HAP-1 (cell line): ENCODE measurements around the gene PDE7B.

Source experiments
- DNase-seq, 2 experiments: peaks; one replicate each; pipeline ENCODE4 v3.0.0-alpha.2; 2016 to 2020; ENCODE audit warnings: low spot score in 2 of 2
- H3K27me3 ChIP-seq: fragments of 250-450 bp; sonication (Bioruptor Pico); 2 replicates; pipeline ENCODE4 v1.5.1; 2020; ENCODE audit warnings: low read depth, mild to moderate bottlenecking, moderate library complexity
- H3K36me3 ChIP-seq: fragments of 250-450 bp; sonication (Bioruptor Pico); replicated peaks from 2 replicates; pipeline ENCODE4 v1.5.1; 2020; ENCODE audit warnings: mild to moderate bottlenecking
- H3K4me1 ChIP-seq: fragments of 250-450 bp; sonication (Bioruptor Pico); 2 replicates; pipeline ENCODE4 v1.5.1; 2020; ENCODE audit warnings: mild to moderate bottlenecking
- H3K4me3 ChIP-seq: fragments of 250-450 bp; sonication (Bioruptor Pico); 2 replicates; pipeline ENCODE4 v1.5.1; 2020; ENCODE audit warnings: mild to moderate bottlenecking, moderate library complexity
- H3K9me3 ChIP-seq: fragments of 250-450 bp; sonication (Bioruptor Pico); 2 replicates; pipeline ENCODE4 v1.5.1; 2020; ENCODE audit warnings: mild to moderate bottlenecking, moderate library complexity
- in situ Hi-C: fragments of 300-500 bp; cut with MboI; formaldehyde crosslinking; loops from 3 replicates; pipeline ENCODE4 v1.14.3; 2020; ENCODE audit warnings: low sequenced_read_pairs, inconsistent platforms, mixed read lengths

The PDE7B gene

DNA sequence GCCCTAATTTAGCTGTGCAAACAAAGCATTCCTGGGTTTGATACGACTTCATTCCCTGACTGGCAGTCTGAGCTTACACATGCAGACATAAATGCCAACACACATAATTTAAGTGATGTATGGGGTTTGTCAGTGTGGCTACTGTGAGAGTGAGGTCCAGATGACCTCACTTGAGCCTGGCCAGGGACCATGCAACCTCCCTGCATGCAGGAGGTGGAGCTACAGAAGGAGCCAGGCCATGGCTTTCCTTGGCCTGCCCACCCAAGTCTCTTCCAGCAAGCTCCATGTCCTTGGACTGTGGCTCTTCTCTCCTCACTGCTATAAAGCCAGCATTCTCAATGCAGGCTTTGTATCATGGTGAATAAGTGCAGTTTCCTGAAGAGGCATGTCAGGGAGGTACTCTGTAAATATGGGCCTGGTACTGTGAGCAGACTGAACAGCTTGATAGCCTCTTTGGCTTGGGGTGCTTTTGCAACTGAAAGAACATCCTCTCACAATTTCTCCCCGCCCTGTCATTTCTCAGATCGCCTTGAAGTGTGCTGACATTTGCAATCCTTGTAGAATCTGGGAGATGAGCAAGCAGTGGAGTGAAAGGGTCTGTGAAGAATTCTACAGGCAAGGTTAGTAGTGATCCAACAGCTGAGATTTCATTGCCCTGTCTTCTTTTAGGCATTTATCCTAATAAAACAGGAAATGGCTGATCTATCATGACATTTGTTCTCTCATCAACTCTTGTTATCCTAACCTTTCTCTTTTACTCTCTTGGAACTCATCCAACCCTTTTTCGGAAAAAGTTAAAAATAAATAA lies 329.4 kb downstream of the PDE7B start:
- no peaks in the 10 kb centered on the region for H3K4me1 ChIP-seq
- H3K36me3 ChIP-seq, result no peaks in the 10 kb centered on the region
- in situ Hi-C loops, result no loop called here
- no peak for DNase-seq
- H3K9me3 ChIP-seq, result no peaks in the 10 kb centered on the region
- H3K4me3 ChIP-seq, result no peak overlapping the region
- H3K27me3 ChIP-seq, result peaks cover 3% of the 10 kb centered on the region

DNA sequence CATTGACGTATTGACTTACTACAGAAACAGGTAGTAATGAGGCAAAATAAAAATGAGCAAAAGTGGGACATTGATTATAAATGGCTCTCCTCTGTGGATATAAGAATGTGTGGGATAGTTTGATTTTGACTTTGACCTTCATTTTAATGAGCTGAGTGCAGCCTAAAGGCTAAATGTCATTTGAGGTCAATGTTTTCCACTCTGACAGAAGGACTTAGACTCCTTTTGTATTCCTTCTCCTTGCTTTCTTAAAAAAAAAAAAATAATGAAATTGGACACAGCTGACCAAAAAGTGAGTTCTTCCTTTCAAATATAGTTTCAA lies 330.0 kb downstream of the PDE7B start:
- in situ Hi-C loops, result no loop called here
- Histone ChIP-seq H3K36me3 (no peaks in the 10 kb centered on the region), H3K27me3 (0 out of 2 replicates have a peak, but pooled peaks cover 3% of the 10 kb centered on the region), H3K9me3 (no peaks in the 10 kb centered on the region), H3K4me1 (no peaks in the 10 kb centered on the region), H3K4me3 (no peak overlapping the region)
- DNase-seq, result no peak

DNA sequence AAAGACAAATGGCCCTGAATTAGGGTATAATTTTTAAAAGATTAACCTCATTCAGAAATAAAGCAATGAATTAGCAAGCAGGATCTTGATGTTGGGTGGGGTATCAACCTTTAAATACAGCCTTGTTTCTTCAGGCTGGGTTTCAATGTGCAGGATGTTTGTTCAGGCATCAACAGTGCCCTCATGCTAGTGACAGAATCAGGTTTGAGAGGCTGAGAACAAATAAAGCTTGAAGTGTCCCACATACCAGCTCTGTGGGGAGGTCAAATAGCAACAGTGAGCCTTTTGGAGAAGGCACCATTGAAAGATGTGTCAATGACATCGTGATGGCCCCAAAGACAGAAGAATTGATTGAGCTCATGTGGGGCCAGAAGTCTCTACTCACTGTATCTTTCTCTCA lies 330.4 kb downstream of the PDE7B start:
- in situ Hi-C loops, result no loop called here
- Histone ChIP-seq H3K4me1 (no peaks in the 10 kb centered on the region), H3K9me3 (no peaks in the 10 kb centered on the region), H3K36me3 (no peaks in the 10 kb centered on the region), H3K4me3 (no peak overlapping the region), H3K27me3 (0 out of 2 replicates have a peak, but pooled peaks cover 3% of the 10 kb centered on the region)
- no peak for DNase-seq

DNA sequence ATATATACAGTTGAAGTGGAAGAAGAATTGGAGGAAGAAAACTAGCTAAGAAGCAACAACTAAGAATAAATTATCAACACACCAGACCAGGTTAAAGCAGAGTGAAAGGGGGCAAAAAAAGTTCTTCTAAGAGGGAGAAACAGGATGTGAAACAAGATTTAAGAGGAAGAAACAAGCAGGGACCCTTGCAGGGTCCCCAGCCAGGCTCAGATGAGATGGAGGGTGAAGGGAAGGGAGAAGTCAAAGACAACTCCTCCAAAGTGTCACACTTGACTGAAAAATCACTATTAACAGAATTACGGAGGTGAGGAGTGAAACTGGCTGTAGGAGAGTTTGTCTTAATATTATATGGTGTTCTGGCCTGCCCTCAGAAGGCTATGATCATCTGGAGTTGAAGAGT lies 333.2 kb downstream of the PDE7B start:
- in situ Hi-C loops, result no loop called here
- Histone ChIP-seq H3K27me3 (peaks cover 2% of the 10 kb centered on the region; the same call in 1 of the 2 replicates), H3K9me3 (no peaks in the 10 kb centered on the region), H3K4me3 (no peak overlapping the region), H3K36me3 (no peaks in the 10 kb centered on the region), H3K4me1 (no peaks in the 10 kb centered on the region)
- DNase-seq, result no peak

GRCh38 chr6:136186363-136186762 lies 334.9 kb downstream of the PDE7B start:
- DNase-seq, result no peak
- H3K4me3 ChIP-seq, result no peak overlapping the region
- H3K9me3 ChIP-seq, result no peaks in the 10 kb centered on the region
- no peaks in the 10 kb centered on the region for H3K4me1 ChIP-seq
- in situ Hi-C loops, result no loop called here
- H3K36me3 ChIP-seq, result no peaks in the 10 kb centered on the region
- H3K27me3 ChIP-seq, result peaks cover 2% of the 10 kb centered on the region; the same call in 1 of the 2 replicates

DNA sequence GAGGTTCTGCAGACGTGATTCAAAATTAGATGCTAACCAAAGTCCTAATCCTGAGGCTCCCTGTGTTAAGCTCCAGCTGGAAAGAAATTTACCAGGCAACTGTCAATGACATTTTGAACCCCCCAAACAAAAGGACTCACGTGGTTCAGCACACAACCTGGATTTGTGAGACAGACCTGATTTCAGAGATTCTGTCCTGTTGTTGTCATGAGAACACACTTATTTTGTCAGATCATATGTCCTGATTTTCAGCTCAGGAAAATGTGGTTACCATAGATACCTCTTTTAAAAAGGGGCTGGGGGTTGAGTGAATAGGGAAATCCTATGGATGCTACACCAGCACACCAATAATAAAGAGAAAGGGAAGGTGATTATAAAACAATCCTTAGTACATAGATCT lies 337.0 kb downstream of the PDE7B start:
- DNase-seq, result no peak
- H3K27me3 ChIP-seq, result peaks cover 3% of the 10 kb centered on the region
- H3K36me3 ChIP-seq, result no peaks in the 10 kb centered on the region
- no peak overlapping the region for H3K4me3 ChIP-seq
- H3K4me1 ChIP-seq, result no peaks in the 10 kb centered on the region
- in situ Hi-C loops, result no loop called here
- H3K9me3 ChIP-seq, result no peaks in the 10 kb centered on the region

- in situ Hi-C loops, result no loop called here
- peaks cover 6% of the 10 kb centered on the region for H3K27me3 ChIP-seq
- DNase-seq, result no peak
- H3K4me1 ChIP-seq, result no peaks in the 10 kb centered on the region
- H3K4me3 ChIP-seq, result no peak overlapping the region
- H3K36me3 ChIP-seq, result no peaks in the 10 kb centered on the region
- H3K9me3 ChIP-seq, result no peaks in the 10 kb centered on the region
Observed at GRCh38 chr6:136189104-136189503, 337.6 kb downstream of the PDE7B start.

DNA sequence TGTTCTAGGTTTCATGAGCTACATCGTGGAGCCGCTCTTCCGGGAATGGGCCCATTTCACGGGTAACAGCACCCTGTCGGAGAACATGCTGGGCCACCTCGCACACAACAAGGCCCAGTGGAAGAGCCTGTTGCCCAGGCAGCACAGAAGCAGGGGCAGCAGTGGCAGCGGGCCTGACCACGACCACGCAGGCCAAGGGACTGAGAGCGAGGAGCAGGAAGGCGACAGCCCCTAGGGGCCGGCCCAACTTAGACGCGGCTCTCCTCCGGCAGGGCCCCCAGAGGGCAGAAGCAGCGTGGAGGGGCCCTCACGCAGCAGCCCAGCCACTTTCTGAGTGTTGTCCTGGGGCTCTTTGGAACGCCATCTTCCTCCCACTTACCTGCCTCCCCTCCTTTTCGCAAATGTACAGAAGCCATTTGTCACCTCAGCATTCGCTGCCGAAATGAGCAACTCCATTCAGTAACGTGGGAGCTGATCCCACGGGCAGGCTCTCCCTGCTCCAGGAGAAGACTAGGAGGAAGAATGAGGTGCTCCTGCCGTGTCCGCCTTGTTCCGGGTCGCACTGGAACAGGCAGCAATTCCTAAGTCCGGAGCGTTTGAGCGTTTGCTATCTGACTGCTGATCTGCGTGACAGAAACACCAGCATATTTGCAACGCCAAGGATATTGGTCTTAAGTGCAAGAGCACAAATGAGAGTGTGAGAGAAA lies 340.3 kb downstream of the PDE7B start:
- no peaks in the 10 kb centered on the region for H3K36me3 ChIP-seq
- no peak for DNase-seq
- no peaks in the 10 kb centered on the region for H3K4me1 ChIP-seq
- in situ Hi-C loops, result no loop called here
- no peak overlapping the region for H3K4me3 ChIP-seq
- H3K9me3 ChIP-seq, result no peaks in the 10 kb centered on the region
- H3K27me3 ChIP-seq, result peaks cover 6% of the 10 kb centered on the region

DNA sequence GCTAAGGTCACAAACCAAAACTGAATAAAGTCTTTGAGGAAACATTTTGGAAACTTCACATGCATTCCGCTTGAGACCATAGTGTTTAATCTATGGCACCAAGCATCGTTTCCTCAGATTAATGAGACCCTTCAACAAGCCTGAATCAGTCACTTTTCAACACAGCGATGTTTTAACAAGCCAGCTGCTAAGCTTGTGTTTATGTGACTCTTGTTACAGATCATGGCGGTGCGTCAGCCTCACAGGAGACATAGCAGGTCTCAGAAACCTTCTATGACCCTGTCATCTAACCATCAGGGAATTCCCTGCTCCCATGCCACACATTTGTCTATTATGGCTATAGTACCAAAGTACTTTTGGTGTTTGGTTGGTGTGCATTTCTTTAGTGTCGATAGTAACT lies 341.4 kb downstream of the PDE7B start:
- in situ Hi-C loops, result no loop called here
- Histone ChIP-seq H3K27me3 (peaks cover 6% of the 10 kb centered on the region), H3K36me3 (no peaks in the 10 kb centered on the region), H3K4me3 (no peak overlapping the region), H3K4me1 (no peaks in the 10 kb centered on the region), H3K9me3 (no peaks in the 10 kb centered on the region)
- no peak for DNase-seq

DNA sequence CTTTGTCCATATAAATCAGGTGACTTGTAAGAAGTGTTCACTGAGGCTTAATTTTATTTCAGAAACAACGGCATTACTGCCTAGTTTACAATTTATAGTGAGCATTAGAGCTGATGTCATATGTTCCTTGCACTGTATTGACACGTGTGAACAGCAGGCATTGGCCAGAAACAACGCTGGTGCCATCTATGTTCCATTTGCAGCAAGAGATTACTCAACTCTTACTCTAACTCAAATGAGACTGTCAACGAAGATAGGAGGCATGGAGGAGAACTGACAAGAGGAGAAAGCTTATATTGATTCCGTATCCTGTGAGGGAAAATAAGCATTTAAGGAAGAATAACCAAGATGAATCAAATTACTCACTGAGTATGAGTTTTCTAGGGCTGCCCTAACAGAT lies 350.2 kb downstream of the PDE7B start:
- in situ Hi-C loops, result no loop called here
- no peaks in the 10 kb centered on the region for H3K36me3 ChIP-seq
- no peaks in the 10 kb centered on the region for H3K9me3 ChIP-seq
- H3K4me3 ChIP-seq, result no peak overlapping the region
- peaks cover 18% of the 10 kb centered on the region for H3K27me3 ChIP-seq
- no peaks in the 10 kb centered on the region for H3K4me1 ChIP-seq
- no peak for DNase-seq

DNA sequence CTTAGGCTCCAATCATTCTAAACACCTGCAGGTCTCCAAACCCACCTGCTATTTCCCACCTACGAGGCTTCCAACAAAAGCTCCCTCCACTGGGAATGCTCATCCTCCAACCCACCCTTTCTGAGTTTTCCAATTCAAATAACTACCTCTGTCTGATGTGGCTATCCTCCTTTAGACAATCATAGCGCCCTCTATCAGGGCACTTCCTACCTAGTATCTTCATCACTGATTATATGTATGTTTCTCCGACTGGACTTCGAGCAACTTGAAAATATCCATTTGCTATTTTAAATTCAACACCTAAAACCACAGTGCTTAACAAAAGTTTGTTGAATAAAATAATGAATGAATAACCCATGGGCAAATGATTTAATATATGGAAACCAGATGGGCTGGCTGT lies 357.3 kb downstream of the PDE7B start:
- no peaks in the 10 kb centered on the region for H3K4me1 ChIP-seq
- H3K27me3 ChIP-seq, result peaks cover 6% of the 10 kb centered on the region; the same call in 1 of the 2 replicates
- DNase-seq, result no peak
- in situ Hi-C loops, result no loop called here
- H3K4me3 ChIP-seq, result no peak overlapping the region
- no peaks in the 10 kb centered on the region for H3K9me3 ChIP-seq
- no peaks in the 10 kb centered on the region for H3K36me3 ChIP-seq

GRCh38 chr6:136209496-136209895 lies 358.0 kb downstream of the PDE7B start:
- in situ Hi-C loops, result no loop called here
- peaks cover 4% of the 10 kb centered on the region; the same call in 1 of the 2 replicates for H3K27me3 ChIP-seq
- H3K4me1 ChIP-seq, result no peaks in the 10 kb centered on the region
- no peak overlapping the region for H3K4me3 ChIP-seq
- no peak for DNase-seq
- H3K9me3 ChIP-seq, result no peaks in the 10 kb centered on the region
- no peaks in the 10 kb centered on the region for H3K36me3 ChIP-seq

DNA sequence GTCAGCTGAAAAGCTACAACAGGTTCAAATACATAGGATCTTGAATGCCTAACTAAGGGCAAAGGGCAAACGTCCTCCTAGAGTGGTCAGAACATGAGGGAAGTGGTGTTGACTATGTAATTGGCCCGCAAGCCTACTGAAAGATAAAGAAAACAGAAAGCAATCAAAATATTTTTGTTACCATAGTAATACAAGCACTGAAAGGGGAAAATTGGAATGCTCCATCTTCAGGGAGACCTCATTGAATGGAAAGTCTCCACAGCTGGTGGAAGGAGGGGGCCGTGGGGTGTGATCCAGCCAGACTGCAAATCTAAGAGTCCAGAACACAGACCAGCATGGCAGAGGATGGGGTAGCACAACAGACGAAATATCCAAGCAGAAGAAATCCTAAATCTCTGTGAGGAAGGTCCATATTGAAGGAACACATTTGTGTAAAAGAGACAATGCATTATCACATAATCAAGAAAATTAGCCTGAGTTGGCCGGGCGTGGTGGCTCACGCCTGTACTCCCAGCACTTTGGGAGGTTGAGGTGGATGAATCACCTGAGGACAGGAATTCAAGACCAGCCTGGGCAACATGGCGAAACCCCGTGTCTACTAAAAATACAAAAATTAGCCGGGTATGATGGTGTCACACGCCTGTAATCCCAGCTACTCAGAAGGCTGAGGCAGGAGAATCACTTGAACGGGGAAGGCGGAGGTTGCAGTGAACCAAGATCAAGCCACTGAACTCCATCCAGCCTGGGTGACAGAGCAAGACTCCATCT lies 359.1 kb downstream of the PDE7B start:
- Histone ChIP-seq H3K4me1 (no peaks in the 10 kb centered on the region), H3K27me3 (no peaks in the 10 kb centered on the region), H3K36me3 (no peaks in the 10 kb centered on the region), H3K9me3 (no peaks in the 10 kb centered on the region), H3K4me3 (no peak overlapping the region)
- in situ Hi-C loops, result no loop called here
- no peak for DNase-seq

- H3K4me1 ChIP-seq, result no peaks in the 10 kb centered on the region
- no peaks in the 10 kb centered on the region for H3K36me3 ChIP-seq
- no peak for DNase-seq
- H3K9me3 ChIP-seq, result no peaks in the 10 kb centered on the region
- H3K4me3 ChIP-seq, result no peak overlapping the region
- H3K27me3 ChIP-seq, result no peaks in the 10 kb centered on the region
- in situ Hi-C loops, result no loop called here
Observed at GRCh38 chr6:136212608-136213007, 361.1 kb downstream of the PDE7B start.
